GM21381 (cell line): ENCODE results near the gene ARL6IP5.

ENCODE experiments used
- ATAC-seq: cut with Tn5 transposase; IDR thresholded peaks from one replicate; pipeline ENCODE4 v1.9.1; 2021; ENCODE audit warnings: mild to moderate bottlenecking, moderate library complexity; ENCODE audit not compliant: unreplicated experiment

Gene ARL6IP5

GRCh38 chr3:69084326-69085167 lies at the start of gene ARL6IP5:
Gene ARL6IP5 (plus strand): TSS chr3:69084937. CDS start chr3:69085048, 111 bp downstream.
- ATAC-seq, result peak; percentile 48

- no peak for ATAC-seq
Measured at GRCh38 chr3:69044608-69045007, 40.1 kb upstream of the ARL6IP5 start.

- ATAC-seq, result no peak
Measured at GRCh38 chr3:69048990-69049389, 35.7 kb upstream of the ARL6IP5 start.

GRCh38 chr3:69051756-69052471 lies 32.8 kb upstream of the ARL6IP5 start, which contains the start of gene TMF1:
Gene TMF1 (minus strand): TSS chr3:69052333. CDS start chr3:69052086, 247 bp downstream.
- peak; percentile 97 for ATAC-seq

GRCh38 chr3:69052472-69052898 lies 32.3 kb upstream of the ARL6IP5 start:
- peak; percentile 3 for ATAC-seq

GRCh38 chr3:69058180-69058946 lies 26.4 kb upstream of the ARL6IP5 start:
- ATAC-seq, result peak; percentile 98

- no peak for ATAC-seq
Measured at GRCh38 chr3:69058947-69059224, 25.9 kb upstream of the ARL6IP5 start.

GRCh38 chr3:69059688-69060087 lies 25.0 kb upstream of the ARL6IP5 start:
- no peak for ATAC-seq

GRCh38 chr3:69063636-69064035 lies 21.1 kb upstream of the ARL6IP5 start:
- ATAC-seq, result no peak

- ATAC-seq, result no peak
Measured at GRCh38 chr3:69065318-69065964, 19.3 kb upstream of the ARL6IP5 start.

- ATAC-seq, result no peak
Measured at GRCh38 chr3:69066121-69066520, 18.6 kb upstream of the ARL6IP5 start.

- no peak for ATAC-seq
Measured at GRCh38 chr3:69072928-69073327, 11.8 kb upstream of the ARL6IP5 start.

GRCh38 chr3:69079269-69080159 lies 5.2 kb upstream of the ARL6IP5 start:
- ATAC-seq, result peak; percentile 14

- peak; percentile 46 for ATAC-seq
Measured at GRCh38 chr3:69080233-69080920, 4.4 kb upstream of the ARL6IP5 start, which contains the start of gene UBA3. Gene UBA3 (minus strand): TSS chr3:69080365. CDS start chr3:69080353, 12 bp downstream.

GRCh38 chr3:69081583-69082262 lies 3.0 kb upstream of the ARL6IP5 start:
- no peak for ATAC-seq

- ATAC-seq, result no peak
Measured at GRCh38 chr3:69082361-69082760, 2.4 kb upstream of the ARL6IP5 start.

- peak; percentile 56 for ATAC-seq
Measured at GRCh38 chr3:69082805-69083204, 1.9 kb upstream of the ARL6IP5 start.

- no peak for ATAC-seq
Measured at GRCh38 chr3:69085168-69085832, 563 bp downstream of the ARL6IP5 start.
